Thyroid gland (tissue), 4 donors: ENCODE data around the gene GNAI2.

Experiments used
- POLR2A ChIP-seq, 2 donors: fragments of 450-650 bp; IDR thresholded peaks; one replicate each; pipeline ENCODE4 v1.6.1; 2017; ENCODE audit warnings: antibody characterized with exemption in 2 of 2, mild to moderate bottlenecking in 2 of 2, moderate library complexity in 1 of 2
- TF ChIP-seq, protein P1 (sequence below), 6 experiments: fragments of 200-600 bp in 3 of 6; fragments of 450-650 bp in 3 of 6; sonication (generic) in 3 of 6; IDR thresholded peaks; one replicate each; pipeline ENCODE4 v1.5.1; 2016 to 2019; ENCODE audit warnings: antibody characterized with exemption in 6 of 6, mild to moderate bottlenecking in 2 of 6, inconsistent platforms in 1 of 6, moderate library complexity in 1 of 6

DNA sequence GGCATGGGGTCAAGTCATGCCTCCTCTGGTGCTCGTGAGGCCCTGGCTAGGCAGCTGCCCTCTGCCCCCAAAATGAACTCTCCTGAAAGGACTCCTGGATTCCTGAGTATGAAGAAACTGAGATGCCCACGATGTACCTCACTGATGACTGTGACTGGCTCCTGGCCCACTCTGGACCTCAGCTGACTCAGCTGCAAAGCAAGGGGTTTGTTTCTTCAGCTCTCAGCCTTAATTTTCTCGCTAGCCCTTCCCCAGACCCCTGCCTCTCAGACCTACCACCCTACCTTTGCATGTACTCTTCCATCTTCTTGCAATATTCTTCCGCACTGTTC is 5.2 kb upstream of the GNAI2 start:
- TF ChIP-seq, protein P1, sequence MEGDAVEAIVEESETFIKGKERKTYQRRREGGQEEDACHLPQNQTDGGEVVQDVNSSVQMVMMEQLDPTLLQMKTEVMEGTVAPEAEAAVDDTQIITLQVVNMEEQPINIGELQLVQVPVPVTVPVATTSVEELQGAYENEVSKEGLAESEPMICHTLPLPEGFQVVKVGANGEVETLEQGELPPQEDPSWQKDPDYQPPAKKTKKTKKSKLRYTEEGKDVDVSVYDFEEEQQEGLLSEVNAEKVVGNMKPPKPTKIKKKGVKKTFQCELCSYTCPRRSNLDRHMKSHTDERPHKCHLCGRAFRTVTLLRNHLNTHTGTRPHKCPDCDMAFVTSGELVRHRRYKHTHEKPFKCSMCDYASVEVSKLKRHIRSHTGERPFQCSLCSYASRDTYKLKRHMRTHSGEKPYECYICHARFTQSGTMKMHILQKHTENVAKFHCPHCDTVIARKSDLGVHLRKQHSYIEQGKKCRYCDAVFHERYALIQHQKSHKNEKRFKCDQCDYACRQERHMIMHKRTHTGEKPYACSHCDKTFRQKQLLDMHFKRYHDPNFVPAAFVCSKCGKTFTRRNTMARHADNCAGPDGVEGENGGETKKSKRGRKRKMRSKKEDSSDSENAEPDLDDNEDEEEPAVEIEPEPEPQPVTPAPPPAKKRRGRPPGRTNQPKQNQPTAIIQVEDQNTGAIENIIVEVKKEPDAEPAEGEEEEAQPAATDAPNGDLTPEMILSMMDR (IDR thresholded peaks at IDR 0.05) = no peak
- TF ChIP-seq POLR2A (IDR thresholded peaks at IDR 0.05) = no peak
